Left cardiac atrium (tissue), 4 donors: ENCODE measurements around the gene UBASH3A. TPM values are rescaled to one million over a fixed set of nuclear protein-coding genes. Genes with fewer than 3 reads are reported as not detected.

ENCODE experiments used
- ATAC-seq, 2 donors: fragments of 200-7000 bp; cut with Tn5 transposase; one replicate each; pipeline ENCODE4 v1.9.1; 2020; ENCODE audit warnings: mild to moderate bottlenecking in 2 of 2, moderate library complexity in 2 of 2
- DNase-seq: peaks from one replicate; pipeline ENCODE4 v3.0.0-alpha.2; 2020
- intact Hi-C, 2 donors: fragments of 100-400 bp; cut with DNase I; formaldehyde crosslinking; loops; one replicate each; pipeline versions ENCODE4 v1.14.1 to v1.15.1; 2022 to 2023
- total RNA-seq, 2 donors: library from RNA; stranded (reverse); fragmentation: NEBNext Ultra II Directional; extraction: Animal tissue kit (Norgen Biotek cat#: 25700); gene quantifications; one replicate each; pipeline ENCODE4 v1.2.1, GENCODE V29; 2021
- donor health status: DM: no; HTN: yes; CAD: no.
- donor health status: DM: no; HTN: yes; CAD: no; lungs with severe emphysema.
- donor health status: DM: yes; HTN: yes; CAD: no.
- donor health status: Dilated cardiomyopathy.

Gene UBASH3A
- total RNA-seq, 2 donors from 2014 or later = 0.44 to 0.47 TPM

GRCh38 chr21:42373908-42374455 is 29.7 kb upstream of the UBASH3A start:
- ATAC-seq (no peak), DNase-seq (no peak)
- intact Hi-C loops = no loop called here

- ATAC-seq (no peak), DNase-seq (no peak)
- intact Hi-C loops = no loop called here
Observed at GRCh38 chr21:42374457-42374856, 29.2 kb upstream of the UBASH3A start.

GRCh38 chr21:42374864-42375499 is 28.7 kb upstream of the UBASH3A start:
- ATAC-seq (no peak), DNase-seq (no peak)
- intact Hi-C loops = no loop called here

DNA sequence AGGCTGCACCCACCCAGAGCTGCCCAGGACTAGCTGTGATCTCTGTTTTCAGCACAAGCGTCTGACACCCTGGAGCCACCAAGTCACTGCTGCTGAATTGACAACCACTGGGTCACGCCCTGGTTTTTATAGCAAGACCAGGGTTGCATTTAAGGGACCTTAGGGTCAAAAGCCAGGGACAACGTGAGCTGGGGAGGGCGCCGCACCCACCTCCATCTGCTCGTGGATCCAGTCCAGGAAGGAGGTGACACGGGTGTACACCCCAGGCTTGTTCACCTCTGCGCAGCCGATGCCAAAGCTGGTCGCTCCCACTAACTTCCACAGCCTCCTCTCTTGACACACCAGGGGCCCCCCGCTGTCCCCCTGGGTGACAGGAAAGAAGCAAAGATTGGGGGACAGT is 28.2 kb upstream of the UBASH3A start:
- ATAC-seq (no peak), DNase-seq (no peak)
- intact Hi-C loops = no loop called here

- DNase-seq (no peak), ATAC-seq (no peak)
- intact Hi-C loops = no loop called here
Observed at GRCh38 chr21:42375966-42376337, 27.8 kb upstream of the UBASH3A start.

DNA sequence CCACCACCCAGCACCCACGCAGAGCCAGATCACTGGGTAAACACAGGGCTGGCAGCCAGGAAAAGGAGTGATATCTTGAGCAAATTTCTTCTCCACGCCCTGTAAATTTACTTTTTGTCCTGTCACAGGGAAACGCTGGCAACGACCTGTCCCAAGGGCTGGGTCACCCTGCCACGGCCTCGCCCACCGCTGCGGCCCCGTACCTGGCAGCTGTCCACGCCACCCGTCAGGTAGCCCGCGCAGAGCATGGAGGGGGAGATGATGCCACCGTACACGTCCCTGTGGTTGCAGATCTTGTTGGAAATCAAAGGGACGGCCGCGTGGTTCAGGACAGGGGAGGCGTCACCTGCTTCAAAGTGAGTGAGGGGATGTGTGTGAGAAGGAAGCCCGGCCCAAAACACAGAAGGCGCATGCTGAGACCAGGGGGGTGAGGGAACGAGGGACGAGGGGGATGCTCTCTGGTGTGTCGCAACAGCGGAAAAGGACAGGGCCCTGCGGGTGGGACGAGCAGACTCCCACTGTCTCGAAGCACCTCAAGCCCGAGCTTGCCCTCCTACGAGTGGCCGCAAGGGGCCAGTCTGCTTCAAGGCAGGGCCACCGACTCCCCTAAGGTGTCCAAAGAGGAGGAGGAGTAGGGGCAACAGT is 27.2 kb upstream of the UBASH3A start:
- no peak for ATAC-seq
- intact Hi-C loops = no loop called here
- DNase-seq = no peak

DNA sequence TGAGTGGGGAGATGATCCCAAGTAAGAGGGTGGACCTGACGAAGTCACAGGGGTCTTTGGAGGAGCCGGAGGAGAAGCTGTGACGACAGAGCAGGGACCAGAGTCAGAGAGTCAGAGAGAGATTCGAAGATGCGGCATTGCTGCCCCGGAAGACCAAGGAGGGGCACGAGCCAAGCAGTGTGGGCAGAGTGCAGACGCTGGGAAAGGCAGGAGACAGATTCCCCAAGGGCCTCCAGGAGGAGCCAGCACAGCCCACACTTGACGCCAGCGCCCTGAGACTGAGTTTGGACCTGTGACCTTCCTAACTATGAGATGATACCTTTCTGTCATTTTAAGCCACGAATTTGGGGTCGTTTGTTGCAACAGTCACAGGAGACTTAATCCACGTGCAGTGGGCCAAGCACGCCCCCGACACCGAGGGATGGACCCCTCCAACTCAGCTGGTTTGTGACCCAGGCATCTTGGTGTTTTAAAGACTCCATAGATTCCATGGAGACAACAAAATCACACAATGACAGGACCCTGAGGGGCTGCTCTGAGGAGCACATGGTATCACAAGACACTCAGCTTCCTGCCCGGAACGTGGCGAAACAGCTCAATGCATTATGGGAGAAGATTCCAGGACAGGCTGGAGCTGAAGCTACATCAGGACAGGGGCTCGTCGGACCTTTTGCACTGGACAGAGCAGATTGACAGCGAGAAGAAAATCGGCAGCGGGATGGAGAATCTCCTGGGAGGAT is 26.3 kb upstream of the UBASH3A start:
- ATAC-seq (no peak), DNase-seq (no peak)
- intact Hi-C loops = no loop called here

- no peak for ATAC-seq
Observed at GRCh38 chr21:42377951-42378340, 25.8 kb upstream of the UBASH3A start.

DNA sequence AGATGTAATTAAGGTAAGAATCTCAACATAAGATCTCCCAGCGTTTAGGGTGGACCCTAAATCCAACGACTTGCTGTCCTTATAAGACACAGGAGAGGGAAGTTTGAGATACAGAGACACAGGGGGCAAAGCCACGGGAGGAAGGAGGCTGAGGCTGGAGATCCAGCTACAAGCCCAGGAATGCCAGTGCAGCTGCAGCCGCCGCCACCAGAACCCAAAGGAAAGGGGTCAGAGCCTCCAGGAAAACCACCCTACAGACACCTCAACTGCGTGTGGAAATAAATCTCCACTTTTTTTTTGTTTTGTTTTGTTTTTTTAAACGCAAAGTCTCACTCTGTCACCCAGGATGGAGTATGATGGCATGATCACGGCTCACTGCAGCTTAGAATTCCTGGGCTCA is 25.3 kb upstream of the UBASH3A start:
- intact Hi-C loops = no loop called here

More at GRCh38 chr21:42377951-42378340, 25.8 kb upstream of the UBASH3A start:
- DNase-seq = no peak
- intact Hi-C loops = no loop called here

GRCh38 chr21:42379426-42380215 is 24.1 kb upstream of the UBASH3A start:
- DNase-seq = no peak
- intact Hi-C loops = no loop called here

More for the DNA sequence above, 25.3 kb upstream of the UBASH3A start:
- ATAC-seq (no peak), DNase-seq (no peak)

GRCh38 chr21:42381347-42381984 is 22.2 kb upstream of the UBASH3A start:
- intact Hi-C loops = no loop called here
- no peak for ATAC-seq
- DNase-seq = no peak

More at GRCh38 chr21:42379426-42380215, 24.1 kb upstream of the UBASH3A start:
- no peak for ATAC-seq

- intact Hi-C loops = no loop called here
- no peak for ATAC-seq
- DNase-seq = no peak
Observed at GRCh38 chr21:42382915-42383314, 20.8 kb upstream of the UBASH3A start.

DNA sequence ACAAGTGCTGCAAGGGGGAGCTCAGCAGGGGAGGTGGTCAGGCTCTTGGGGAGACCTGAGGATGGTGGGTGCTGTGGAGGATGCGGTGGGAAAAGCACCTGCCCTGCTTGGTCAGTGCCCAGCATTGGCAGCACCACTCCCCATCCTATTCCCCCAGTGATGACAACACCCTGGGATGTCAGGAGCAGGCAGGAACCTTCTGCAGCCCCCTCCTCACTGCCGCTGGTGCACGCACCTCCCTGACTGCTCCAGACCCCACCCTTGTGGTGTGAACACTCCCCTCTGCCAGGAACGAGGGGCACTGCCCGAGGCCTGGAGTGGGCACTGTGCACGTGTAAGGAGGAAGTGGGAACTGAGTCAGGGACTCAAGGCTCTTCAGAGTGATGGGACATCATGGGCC is 20.4 kb upstream of the UBASH3A start:
- DNase-seq (no peak), ATAC-seq (no peak)
- intact Hi-C loops = no loop called here

DNA sequence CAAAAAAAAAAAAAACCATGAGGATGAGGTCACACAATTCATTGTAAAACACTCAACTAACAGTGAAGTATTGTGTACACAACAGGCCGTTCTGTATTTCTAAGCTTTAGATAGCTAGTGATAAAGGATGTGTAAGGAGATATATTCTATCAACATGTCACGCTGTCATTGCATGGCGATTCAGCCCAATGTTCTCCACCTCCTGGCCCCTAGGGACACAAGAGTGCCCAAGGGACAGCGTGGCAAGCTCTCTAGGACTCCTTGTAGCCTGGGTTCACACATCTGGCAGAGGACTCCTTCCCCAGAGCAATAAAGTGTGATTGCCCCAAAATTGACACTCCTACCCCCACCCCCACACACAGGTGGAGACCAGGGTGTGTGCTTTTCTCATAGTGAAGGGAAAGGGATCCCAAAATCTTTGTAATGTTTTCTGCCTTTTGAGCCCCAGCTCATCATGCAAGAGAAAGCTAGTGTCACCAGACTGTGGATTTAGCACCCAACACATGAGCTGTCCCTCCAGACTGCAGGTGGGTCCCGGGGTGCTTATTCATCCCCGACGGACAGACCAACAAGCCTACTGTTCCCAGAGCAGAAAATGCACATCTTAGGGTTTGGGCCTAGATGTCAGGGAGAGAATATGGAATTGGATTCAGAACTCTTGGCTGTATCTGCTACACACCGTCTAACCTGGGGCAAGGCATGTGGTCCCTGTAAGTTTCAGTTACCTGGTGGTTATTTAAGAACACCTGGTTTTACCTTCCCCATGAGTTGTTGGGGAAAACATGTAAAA is 19.4 kb upstream of the UBASH3A start:
- intact Hi-C loops = no loop called here
- ATAC-seq (no peak), DNase-seq (no peak)

- DNase-seq (no peak), ATAC-seq (no peak)
- intact Hi-C loops = no loop called here
Observed at GRCh38 chr21:42384989-42385388, 18.7 kb upstream of the UBASH3A start.

- intact Hi-C loops = no loop called here
- DNase-seq = no peak
- ATAC-seq = no peak
Observed at GRCh38 chr21:42385619-42386018, 18.1 kb upstream of the UBASH3A start.

DNA sequence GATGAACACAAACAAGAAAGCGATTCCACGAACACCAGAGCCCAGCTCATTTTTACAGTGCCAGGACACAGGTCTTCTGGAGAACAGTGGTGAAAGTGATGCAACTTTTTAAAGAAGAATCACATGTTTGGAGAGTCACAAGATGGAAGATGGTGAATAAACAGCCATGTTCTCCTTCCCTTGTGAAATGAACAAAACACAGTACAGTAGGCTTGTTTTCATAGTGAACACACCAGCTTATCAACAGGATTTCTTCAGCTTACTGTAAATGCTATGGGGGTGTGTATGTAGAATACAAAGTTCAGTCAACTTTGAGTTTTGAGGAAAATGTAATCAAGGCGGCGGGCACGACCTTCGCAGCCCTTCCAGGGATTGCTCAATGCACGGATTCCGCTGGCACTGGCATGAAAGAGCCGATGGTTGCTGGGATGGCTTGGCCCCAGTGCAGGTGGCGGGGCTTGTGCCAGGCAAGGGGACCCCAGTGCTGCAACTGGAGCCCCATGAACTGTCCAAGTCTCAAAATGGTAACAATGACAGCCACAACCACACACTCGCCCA is 17.6 kb upstream of the UBASH3A start:
- intact Hi-C loops = no loop called here
- DNase-seq (no peak), ATAC-seq (no peak)

DNA sequence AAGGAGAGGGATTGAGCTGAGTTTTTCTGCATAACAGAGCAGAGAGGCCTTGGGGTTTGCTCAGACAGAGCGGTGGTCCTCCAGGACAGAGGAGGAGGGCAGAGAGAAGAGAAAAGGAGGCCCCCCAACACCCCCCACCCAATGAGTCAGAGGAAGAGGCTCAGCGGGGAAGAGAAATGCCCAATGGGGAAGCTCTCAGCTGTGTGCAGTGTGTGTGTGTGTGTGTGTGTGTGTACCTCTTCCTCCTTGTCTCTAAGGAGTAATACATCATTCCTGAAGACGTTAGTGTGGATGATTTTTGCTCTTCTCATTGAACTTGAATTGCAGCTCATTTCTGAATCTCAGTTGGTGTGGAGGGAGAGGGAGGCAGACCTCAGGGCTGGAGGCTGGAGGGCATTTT is 16.5 kb upstream of the UBASH3A start:
- DNase-seq = no peak
- intact Hi-C loops = no loop called here
- ATAC-seq = no peak
